ENCODE data around the gene ADRA2B. TPM values are rescaled to one million over a fixed set of nuclear protein-coding genes. Genes with fewer than 3 reads are reported as not detected.

ADRA2B gene
- total and polyA plus RNA-seq, 2 donors (not counting 3 experiments of a cell fraction or from before 2014, with no cell fraction given): not detected

DNA sequence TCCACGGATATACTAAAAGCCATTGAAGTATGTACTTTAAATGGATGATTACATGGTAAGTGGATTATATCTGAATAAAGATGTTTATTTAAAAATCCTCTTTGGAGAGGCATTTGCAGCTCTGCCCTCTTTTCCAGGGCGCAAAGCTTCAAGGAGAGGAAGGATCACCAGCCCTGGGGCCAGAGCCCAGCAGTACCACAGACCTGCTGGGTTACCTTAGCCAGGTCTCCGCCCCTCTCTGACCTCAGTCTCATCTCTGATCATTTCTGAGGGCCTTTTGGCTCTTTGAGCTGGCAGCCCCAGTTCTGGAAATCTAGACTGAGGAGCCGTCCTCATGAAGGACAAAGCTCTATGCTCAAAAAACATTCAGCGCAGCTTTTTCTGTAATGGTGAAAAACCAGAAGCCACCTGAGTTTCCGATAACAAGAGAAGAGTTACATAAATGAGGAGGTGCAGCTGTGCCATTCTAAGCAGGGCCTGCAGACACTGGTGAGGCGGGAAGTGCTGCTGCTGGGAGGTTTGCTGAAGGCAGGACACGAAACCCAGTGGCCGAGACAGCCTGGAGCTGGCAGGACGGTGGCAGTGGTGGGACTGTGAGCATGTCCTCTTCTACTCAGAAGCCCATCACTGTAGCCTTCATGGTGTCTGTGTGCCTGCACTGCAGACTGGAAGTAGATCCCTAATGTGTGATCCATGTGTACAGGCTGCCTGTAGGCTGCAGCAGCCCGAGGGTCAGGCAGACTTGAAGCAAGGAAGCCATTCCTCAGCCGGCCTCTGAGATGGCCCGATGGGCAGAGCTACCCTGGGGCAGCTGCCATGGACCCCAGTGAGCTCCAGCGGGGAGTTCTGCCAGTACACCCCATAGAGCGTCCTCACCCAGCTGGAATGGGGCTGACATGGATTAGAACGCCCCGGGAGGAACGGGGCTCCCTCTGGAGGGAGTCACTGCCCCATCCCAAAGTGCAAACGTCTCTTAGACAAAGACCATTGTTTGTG is 27.7 kb downstream of the ADRA2B start:
- H3K9ac ChIP-seq (replicated peaks; ENCODE audit: extremely low read depth, insufficient read depth, low read length): no peak overlapping the region
- H4K20me1 ChIP-seq (replicated peaks; ENCODE audit: control insufficient read depth, extremely low read depth, insufficient read depth, low read length): no peaks in the 10 kb centered on the region
- peaks cover 0 to 2% of the 10 kb centered on the region in 2 experiments for H3K27me3 ChIP-seq (ENCODE audit: control insufficient read depth in 2 of 2, insufficient read depth in 2 of 2, low read length in 2 of 2)
- no peaks in the 10 kb centered on the region for H3K4me1 ChIP-seq (ENCODE audit: control insufficient read depth, extremely low read depth, insufficient read depth, low read length)
- no peak for TF ChIP-seq JUN (IDR thresholded peaks at IDR 0.05; ENCODE audit: borderline replicate concordance, insufficient read depth, insufficient read length, low read depth)
- no peaks in the 10 kb centered on the region for H3K36me3 ChIP-seq (ENCODE audit: control insufficient read depth in 2 of 2, extremely low read depth in 1 of 2, insufficient read depth in 2 of 2, low read length in 2 of 2)
- POLR2A ChIA-PET: no interaction called here
- no peaks in the 10 kb centered on the region for H3K9me1 ChIP-seq (replicated peaks; ENCODE audit: control insufficient read depth, extremely low read depth, insufficient read depth, low read length)
- no peak overlapping the region for H2AFZ ChIP-seq (ENCODE audit: low read depth, low read length)
- no peaks in the 10 kb centered on the region for H3K9me3 ChIP-seq (replicated peaks; ENCODE audit: control insufficient read depth, insufficient read depth, low read length)
- CTCF ChIA-PET: interaction anchor here (0.7 kb wide), 1 partner anchor 66 kb away, joined by 3 read pairs; no protein-coding TSS in a partner anchor
- H3K27ac ChIP-seq (ENCODE audit: insufficient read depth, low read depth, low read length): no peak overlapping the region
- no TSS peak for BruUV-seq (replicated peaks)
- no peak overlapping the region for H3K4me3 ChIP-seq (replicated peaks in 1 of 3; ENCODE audit: insufficient read depth in 1 of 3, low read depth in 1 of 3, low read length in 3 of 3)
- DNase-seq (ENCODE audit: low read depth, low spot score) (no peak), FAIRE-seq (no peak)
- dilution Hi-C loops (cut with MboI; ENCODE audit: extremely low pct_ligation_motif_present, low sequenced_read_pairs) (no loop called here), intact Hi-C loops (cut with micrococcal nuclease) (no loop called here)
- no peaks in the 10 kb centered on the region for H3K79me2 ChIP-seq (ENCODE audit: control insufficient read depth, insufficient read depth, low read length)
- H3K4me2 ChIP-seq (ENCODE audit: insufficient read depth, low read length): no peak overlapping the region

DNA sequence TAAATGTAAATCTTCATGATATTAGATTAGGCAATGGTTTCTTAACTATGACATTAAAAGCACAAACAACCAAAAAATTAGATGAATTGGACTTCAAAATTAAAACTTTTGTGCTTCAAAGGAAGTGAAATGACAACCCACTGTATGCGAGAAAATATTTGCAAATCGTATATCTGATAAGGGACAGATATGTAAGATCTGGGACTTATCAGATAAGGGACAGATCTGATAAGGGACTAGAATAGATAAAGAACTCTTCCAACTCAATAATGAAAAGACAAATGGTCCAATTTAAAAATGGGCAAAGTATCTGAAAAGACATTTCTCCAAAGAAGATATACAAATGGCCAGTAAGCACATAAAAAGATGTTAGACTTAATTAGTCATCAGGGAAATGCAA is 29.2 kb downstream of the ADRA2B start:
- H3K9me1 ChIP-seq (replicated peaks; ENCODE audit: control insufficient read depth, extremely low read depth, insufficient read depth, low read length): no peaks in the 10 kb centered on the region
- CTCF ChIA-PET: no interaction called here
- no peaks in the 10 kb centered on the region for H3K36me3 ChIP-seq (ENCODE audit: control insufficient read depth in 2 of 2, extremely low read depth in 1 of 2, insufficient read depth in 2 of 2, low read length in 2 of 2)
- no peak overlapping the region for H3K9ac ChIP-seq (replicated peaks; ENCODE audit: extremely low read depth, insufficient read depth, low read length)
- H3K4me1 ChIP-seq (ENCODE audit: control insufficient read depth, extremely low read depth, insufficient read depth, low read length): no peaks in the 10 kb centered on the region
- DNase-seq (ENCODE audit: low read depth, low spot score) (no peak), FAIRE-seq (no peak)
- no TSS peak for BruUV-seq (replicated peaks)
- no peaks in the 10 kb centered on the region for H4K20me1 ChIP-seq (replicated peaks; ENCODE audit: control insufficient read depth, extremely low read depth, insufficient read depth, low read length)
- H3K9me3 ChIP-seq (replicated peaks; ENCODE audit: control insufficient read depth, insufficient read depth, low read length): no peaks in the 10 kb centered on the region
- no peaks in the 10 kb centered on the region for H3K79me2 ChIP-seq (ENCODE audit: control insufficient read depth, insufficient read depth, low read length)
- dilution Hi-C loops (cut with MboI; ENCODE audit: extremely low pct_ligation_motif_present, low sequenced_read_pairs) (no loop called here), intact Hi-C loops (cut with micrococcal nuclease) (no loop called here)
- no peaks in the 10 kb centered on the region for H3K27me3 ChIP-seq (ENCODE audit: control insufficient read depth in 2 of 2, insufficient read depth in 2 of 2, low read length in 2 of 2)
- no peak overlapping the region for H3K4me3 ChIP-seq (replicated peaks in 1 of 3; ENCODE audit: insufficient read depth in 1 of 3, low read depth in 1 of 3, low read length in 3 of 3)
- no peak overlapping the region for H2AFZ ChIP-seq (ENCODE audit: low read depth, low read length)
- H3K27ac ChIP-seq (ENCODE audit: insufficient read depth, low read depth, low read length): no peak overlapping the region
- TF ChIP-seq POLR2AphosphoS5 (IDR thresholded peaks at IDR 0.05; ENCODE audit: insufficient read depth, low read depth, low read length): no peak
- no peak for TF ChIP-seq MYC (IDR thresholded peaks at IDR 0.05; ENCODE audit: low read depth, low read length)
- TF ChIP-seq, protein P1, sequence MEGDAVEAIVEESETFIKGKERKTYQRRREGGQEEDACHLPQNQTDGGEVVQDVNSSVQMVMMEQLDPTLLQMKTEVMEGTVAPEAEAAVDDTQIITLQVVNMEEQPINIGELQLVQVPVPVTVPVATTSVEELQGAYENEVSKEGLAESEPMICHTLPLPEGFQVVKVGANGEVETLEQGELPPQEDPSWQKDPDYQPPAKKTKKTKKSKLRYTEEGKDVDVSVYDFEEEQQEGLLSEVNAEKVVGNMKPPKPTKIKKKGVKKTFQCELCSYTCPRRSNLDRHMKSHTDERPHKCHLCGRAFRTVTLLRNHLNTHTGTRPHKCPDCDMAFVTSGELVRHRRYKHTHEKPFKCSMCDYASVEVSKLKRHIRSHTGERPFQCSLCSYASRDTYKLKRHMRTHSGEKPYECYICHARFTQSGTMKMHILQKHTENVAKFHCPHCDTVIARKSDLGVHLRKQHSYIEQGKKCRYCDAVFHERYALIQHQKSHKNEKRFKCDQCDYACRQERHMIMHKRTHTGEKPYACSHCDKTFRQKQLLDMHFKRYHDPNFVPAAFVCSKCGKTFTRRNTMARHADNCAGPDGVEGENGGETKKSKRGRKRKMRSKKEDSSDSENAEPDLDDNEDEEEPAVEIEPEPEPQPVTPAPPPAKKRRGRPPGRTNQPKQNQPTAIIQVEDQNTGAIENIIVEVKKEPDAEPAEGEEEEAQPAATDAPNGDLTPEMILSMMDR (IDR thresholded peaks at IDR 0.05; ENCODE audit: extremely low read depth in 1 of 2, insufficient read depth in 1 of 2, low read depth in 1 of 2, low read length in 2 of 2): no peak
- TF ChIP-seq JUN (IDR thresholded peaks at IDR 0.05; ENCODE audit: borderline replicate concordance, insufficient read depth, insufficient read length, low read depth): no peak
- TF ChIP-seq, protein P2, sequence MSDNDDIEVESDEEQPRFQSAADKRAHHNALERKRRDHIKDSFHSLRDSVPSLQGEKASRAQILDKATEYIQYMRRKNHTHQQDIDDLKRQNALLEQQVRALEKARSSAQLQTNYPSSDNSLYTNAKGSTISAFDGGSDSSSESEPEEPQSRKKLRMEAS (IDR thresholded peaks at IDR 0.05; ENCODE audit: insufficient read depth, insufficient read length): no peak
- POLR2A ChIA-PET: no interaction called here
- no peak overlapping the region for H3K4me2 ChIP-seq (ENCODE audit: insufficient read depth, low read length)

All from endothelial cell of umbilical vein (primary cell).